ENCODE data around the gene PCBD2. TPM values are rescaled to one million over a fixed set of nuclear protein-coding genes. Genes with fewer than 3 reads are reported as not detected.

PCBD2 gene
- total and polyA plus RNA-seq, 7 donors = 4.2 to 10.8 (median 7.8) TPM

- no peaks in the 10 kb centered on the region for H3K9me3 ChIP-seq
- no peaks in the 10 kb centered on the region for H3K4me1 ChIP-seq
- no peaks in the 10 kb centered on the region for H3K36me3 ChIP-seq
- no peaks in the 10 kb centered on the region for H3K27me3 ChIP-seq
- H3K4me3 ChIP-seq = no peak overlapping the region
- no peak overlapping the region for H3K27ac ChIP-seq
- 89 to 91% methylated on average over 3 of the region's 3 CpGs for WGBS, 2 donors
- DNase-seq = no peak
- intact Hi-C loops (cut with DNase I) = no loop called here
- TF ChIP-seq EP300 (IDR thresholded peaks at IDR 0.05) (no peak), POLR2AphosphoS5 (IDR thresholded peaks at IDR 0.05) (no peak), CTCF (IDR thresholded peaks at IDR 0.05) (no peak), POLR2A (IDR thresholded peaks at IDR 0.05) (no peak)
These were observed 99.4 kb downstream of the PCBD2 start for GRCh38 chr5:135004376-135004775.

DNA sequence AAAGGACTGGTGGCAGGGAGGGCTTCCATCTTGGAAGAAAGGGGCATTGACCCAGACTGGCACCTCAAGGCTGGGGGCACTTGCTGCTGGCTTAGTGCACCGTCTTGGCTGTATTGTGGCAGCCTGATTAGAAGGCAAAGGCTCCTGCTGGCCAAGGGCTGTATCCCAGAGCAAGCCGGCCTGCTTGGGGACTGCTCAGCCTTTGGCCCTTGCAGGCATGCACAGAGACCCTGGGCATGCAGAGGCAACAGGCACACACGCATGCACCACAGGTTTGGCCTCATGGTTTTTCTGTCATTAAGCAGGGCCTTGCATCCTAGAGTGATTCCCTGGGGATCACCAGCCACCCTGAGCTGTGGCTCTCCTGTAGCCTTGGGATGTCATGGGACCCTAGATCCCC, 100.1 kb downstream of the PCBD2 start:
- H3K4me1 ChIP-seq = no peaks in the 10 kb centered on the region
- H3K9me3 ChIP-seq = no peaks in the 10 kb centered on the region
- TF ChIP-seq POLR2A (IDR thresholded peaks at IDR 0.05) (no peak), EP300 (IDR thresholded peaks at IDR 0.05) (no peak), CTCF (IDR thresholded peaks at IDR 0.05) (no peak), POLR2AphosphoS5 (IDR thresholded peaks at IDR 0.05) (no peak)
- no peaks in the 10 kb centered on the region for H3K27me3 ChIP-seq
- intact Hi-C loops (cut with DNase I) = no loop called here
- peak; percentile 50 for DNase-seq
- 81 to 93% methylated on average over 3 of the region's 3 CpGs for WGBS, 2 donors
- H3K27ac ChIP-seq = no peak overlapping the region
- H3K4me3 ChIP-seq = no peak overlapping the region
- no peaks in the 10 kb centered on the region for H3K36me3 ChIP-seq

DNA sequence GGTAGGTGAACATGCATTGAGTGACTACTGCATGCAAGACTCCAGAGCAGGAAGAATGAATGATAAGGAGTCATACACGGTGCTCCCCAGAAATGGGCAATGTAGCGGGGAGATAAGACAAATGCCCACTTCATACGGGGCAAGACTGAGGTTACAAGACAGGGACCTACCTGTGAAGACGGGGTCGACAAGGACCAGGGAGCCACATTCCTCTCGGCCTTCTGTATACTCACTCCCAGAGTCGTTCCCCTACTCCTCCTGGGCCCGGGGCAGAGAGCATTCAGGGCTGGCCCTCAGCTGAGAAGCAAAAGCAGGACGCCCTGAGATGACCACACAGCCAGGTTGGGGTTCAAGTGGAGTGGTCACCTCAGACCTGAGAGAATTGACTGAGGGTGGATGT, 102.4 kb downstream of the PCBD2 start:
- H3K27ac ChIP-seq = no peak overlapping the region
- peaks cover 0 to 1% (median 0%) of the 10 kb centered on the region in 4 donors for H3K4me1 ChIP-seq
- no peaks in the 10 kb centered on the region for H3K36me3 ChIP-seq
- TF ChIP-seq EP300 (IDR thresholded peaks at IDR 0.05) (no peak), CTCF (IDR thresholded peaks at IDR 0.05) (no peak), POLR2A (IDR thresholded peaks at IDR 0.05) (no peak), POLR2AphosphoS5 (IDR thresholded peaks at IDR 0.05) (no peak)
- intact Hi-C loops (cut with DNase I) = no loop called here
- WGBS, 2 donors = 92 to 94% methylated on average over 9 of the region's 9 CpGs
- H3K27me3 ChIP-seq = no peaks in the 10 kb centered on the region
- DNase-seq = peak; percentile 36
- H3K4me3 ChIP-seq = no peak overlapping the region
- no peaks in the 10 kb centered on the region for H3K9me3 ChIP-seq

GRCh38 chr5:135007749-135008363, 102.9 kb downstream of the PCBD2 start:
- TF ChIP-seq POLR2AphosphoS5 (IDR thresholded peaks at IDR 0.05) (no peak), POLR2A (IDR thresholded peaks at IDR 0.05) (no peak), CTCF (IDR thresholded peaks at IDR 0.05) (no peak), EP300 (IDR thresholded peaks at IDR 0.05) (no peak)
- Histone ChIP-seq H3K9me3 (no peaks in the 10 kb centered on the region), H3K27me3 (no peaks in the 10 kb centered on the region), H3K4me3 (no peak overlapping the region), H3K36me3 (no peaks in the 10 kb centered on the region), H3K27ac (no peak overlapping the region), H3K4me1 (peaks cover 0 to 7% (median 3%) of the 10 kb centered on the region in 4 donors)
- intact Hi-C loops (cut with DNase I) = no loop called here
- DNase-seq = no peak
- 82 to 86% methylated on average over 11 of the region's 11 CpGs for WGBS, 2 donors

GRCh38 chr5:135008556-135008955, 103.6 kb downstream of the PCBD2 start:
- H3K4me1 ChIP-seq = peaks cover 0 to 14% (median 10%) of the 10 kb centered on the region in 4 donors
- no peak overlapping the region for H3K4me3 ChIP-seq
- H3K27me3 ChIP-seq = no peaks in the 10 kb centered on the region
- 88 to 93% methylated on average over 8 of the region's 8 CpGs for WGBS, 2 donors
- H3K36me3 ChIP-seq = no peaks in the 10 kb centered on the region
- no peak overlapping the region for H3K27ac ChIP-seq
- no peak for DNase-seq
- no peak for TF ChIP-seq POLR2AphosphoS5 (IDR thresholded peaks at IDR 0.05)
- no peak for TF ChIP-seq POLR2A (IDR thresholded peaks at IDR 0.05)
- TF ChIP-seq CTCF (IDR thresholded peaks at IDR 0.05) = no peak
- TF ChIP-seq EP300 (IDR thresholded peaks at IDR 0.05) = no peak
- intact Hi-C loops (cut with DNase I) = no loop called here
- no peaks in the 10 kb centered on the region for H3K9me3 ChIP-seq

Measured in sigmoid colon (tissue), 7 donors.